T-helper 2 cell (primary cell): Measurements from ENCODE around the gene RAB5A.
"Not testable (repeated sequence)": the region's sequence is repeated elsewhere in the genome, so short reads cannot be mapped to it uniquely, and the experiment has no call there.

Experiments
- DNase-seq, 5 experiments: peaks; one replicate each; pipeline versions ENCODE4 v3.0.0 to v3.0.0-alpha.2; 2012 to 2022
- total RNA-seq, 2 donors: gene quantifications; one replicate each; lab custom pipeline; 2026; lab: John Stamatoyannopoulos, UW

Gene RAB5A, protein sequence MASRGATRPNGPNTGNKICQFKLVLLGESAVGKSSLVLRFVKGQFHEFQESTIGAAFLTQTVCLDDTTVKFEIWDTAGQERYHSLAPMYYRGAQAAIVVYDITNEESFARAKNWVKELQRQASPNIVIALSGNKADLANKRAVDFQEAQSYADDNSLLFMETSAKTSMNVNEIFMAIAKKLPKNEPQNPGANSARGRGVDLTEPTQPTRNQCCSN
- 78.3 to 86.0 reads per million in 2 donors for total RNA-seq

DNA sequence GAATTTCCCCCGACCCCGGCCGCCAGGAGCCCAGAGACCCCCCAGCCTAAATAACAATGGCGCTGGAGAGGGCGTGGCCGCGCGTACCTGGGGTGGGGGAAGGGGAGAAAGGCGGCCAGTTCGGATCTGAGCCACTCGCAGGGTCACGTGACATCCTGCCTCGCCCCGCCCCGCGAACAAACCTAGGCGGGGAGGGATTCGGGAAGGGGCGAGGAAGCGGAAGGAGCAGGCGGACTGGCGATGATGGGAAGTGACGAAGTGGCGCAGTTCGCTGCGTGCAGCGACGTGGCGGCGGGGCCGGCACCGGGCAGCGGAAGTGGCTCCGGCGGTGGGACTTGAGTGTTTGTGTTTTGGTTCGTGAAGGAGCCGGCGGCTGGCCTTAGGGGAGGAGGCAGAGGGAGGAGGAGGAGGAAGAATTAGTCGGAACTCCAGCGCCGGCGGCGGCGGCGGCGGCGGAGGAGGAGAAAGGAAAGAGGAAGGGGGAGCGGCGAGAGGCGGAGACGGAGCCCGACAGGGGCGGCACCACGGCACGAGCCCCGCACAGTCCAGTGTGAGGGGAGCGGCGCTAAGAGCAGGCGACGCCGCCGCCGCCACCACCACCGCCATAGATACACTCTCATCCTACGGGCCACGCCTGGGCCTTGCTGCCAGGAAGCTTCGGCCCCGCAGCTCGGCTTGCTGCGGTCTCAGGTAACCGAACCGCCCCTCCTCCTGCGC lies at the start of gene RAB5A:
TSS of gene RAB5A (plus strand) at position 266 of the 717 bp plus-strand sequence. CDS start 3,802 bp downstream, outside the sequence.
- DNase-seq, result peak; percentile 89 to 99 (median 96)

DNA sequence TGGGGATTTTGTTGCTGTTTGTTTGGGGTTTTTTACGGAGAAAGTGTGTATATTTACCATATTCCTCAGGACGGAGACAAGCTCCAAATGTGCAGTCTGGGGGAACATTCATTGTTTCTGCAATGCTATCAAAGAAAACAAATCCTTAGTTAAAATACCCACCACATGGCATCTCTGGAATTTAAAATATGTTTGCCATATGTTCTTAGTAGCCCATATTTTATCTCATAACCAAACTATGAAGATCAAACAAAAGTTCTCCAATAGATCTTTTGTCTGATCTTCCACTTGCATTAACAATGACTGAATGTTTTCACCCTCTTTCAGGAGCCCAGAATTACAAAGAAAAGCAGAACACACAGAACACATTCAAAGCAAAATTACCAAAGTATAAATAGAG lies 48.2 kb upstream of the RAB5A start:
- no peak for DNase-seq

DNA sequence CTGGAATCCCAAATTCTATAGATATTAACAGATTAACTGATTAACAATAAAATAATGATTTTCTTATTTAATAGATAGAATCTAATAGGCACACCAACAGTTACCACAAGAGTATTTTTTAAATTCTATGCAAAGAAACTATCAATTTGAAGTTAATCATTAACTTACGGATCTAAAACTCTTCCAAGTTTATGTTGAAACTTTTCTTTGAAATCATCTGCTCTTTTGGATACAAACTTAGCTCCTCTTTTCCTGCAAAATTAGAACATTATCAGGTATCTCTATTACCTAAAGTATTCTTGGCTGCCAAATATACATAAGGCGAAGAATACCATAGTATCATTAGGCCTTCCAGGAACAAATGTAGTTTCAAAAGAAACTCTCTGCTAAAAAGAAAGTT lies 47.6 kb upstream of the RAB5A start:
- DNase-seq, result no peak

DNA sequence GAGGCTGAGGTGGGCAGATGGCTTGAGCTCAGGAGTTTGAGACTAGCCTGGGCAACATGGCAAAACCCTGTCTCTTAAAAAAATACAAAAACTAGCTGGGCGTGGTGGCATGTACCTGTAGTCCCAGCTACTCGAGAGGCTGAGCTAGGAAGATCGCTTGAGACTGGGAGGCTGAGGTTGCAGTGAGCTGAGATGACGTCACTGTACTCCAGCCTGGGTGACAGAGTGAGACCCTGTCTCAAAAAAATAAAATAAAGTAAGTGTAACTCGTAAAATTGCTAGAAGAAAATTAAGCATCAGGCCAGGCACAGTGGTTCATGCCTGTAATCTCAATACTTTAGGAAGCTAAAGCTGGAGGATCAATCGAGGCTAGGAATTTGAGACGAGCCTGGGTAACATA lies 47.1 kb upstream of the RAB5A start:
- DNase-seq, result not testable (repeated sequence)

DNA sequence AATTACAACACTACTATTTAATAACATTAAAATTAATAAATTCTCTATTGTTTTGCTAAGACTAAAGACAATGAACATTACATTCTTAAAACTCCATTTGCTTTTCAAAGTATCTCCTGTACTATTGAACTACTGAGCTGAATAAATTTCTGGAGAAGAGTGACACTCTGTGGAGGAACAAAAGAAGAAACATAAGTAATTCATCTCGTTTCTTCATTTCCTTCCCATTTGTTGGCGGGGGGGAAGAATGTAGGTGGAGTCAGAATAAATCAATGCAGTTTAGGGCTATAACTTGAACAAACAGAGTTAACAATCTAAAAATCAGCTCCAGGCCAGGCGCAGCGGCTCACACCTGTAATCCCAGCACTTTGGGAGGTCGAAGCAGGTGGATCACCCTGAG lies 45.6 kb upstream of the RAB5A start:
- no peak for DNase-seq

DNA sequence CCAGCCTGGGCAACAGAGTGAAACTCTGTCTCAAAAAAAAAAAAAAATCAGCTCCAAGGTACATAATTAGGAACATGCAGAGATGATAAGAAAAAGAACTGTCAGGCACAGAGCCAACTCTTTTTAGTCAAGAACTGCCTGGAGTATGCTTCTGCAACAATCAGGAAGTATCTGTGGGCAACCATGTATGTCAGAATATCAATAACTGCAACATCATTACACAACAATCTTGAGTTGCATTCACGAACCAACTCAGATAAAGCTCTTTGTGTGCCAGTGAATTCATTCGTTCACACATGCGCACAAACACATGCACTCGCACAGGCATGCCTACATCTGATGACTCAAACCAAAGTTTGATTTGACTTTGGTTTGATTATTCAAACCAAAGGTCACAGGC lies 45.0 kb upstream of the RAB5A start:
- peak in 1 of 5 experiments; percentile 2 for DNase-seq

DNA sequence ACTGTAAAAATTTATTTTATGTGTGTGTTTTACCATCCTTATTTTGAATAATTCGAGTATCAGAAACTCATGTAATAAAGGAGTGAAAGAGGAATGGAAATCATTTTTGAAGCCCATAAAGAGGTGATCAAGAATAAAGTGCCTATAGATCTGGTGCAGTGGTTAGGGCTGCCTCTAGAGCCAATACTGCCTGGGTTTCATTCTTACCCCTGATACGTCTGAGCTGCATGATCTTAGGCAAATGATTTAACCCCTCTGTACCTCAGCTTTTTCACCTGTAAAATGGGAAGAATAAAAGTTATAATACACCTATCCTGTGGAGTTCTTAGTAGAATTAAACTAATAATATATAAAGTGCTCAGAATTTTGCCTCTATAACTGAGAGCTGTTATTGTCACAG lies 43.2 kb upstream of the RAB5A start:
- no peak for DNase-seq

DNA sequence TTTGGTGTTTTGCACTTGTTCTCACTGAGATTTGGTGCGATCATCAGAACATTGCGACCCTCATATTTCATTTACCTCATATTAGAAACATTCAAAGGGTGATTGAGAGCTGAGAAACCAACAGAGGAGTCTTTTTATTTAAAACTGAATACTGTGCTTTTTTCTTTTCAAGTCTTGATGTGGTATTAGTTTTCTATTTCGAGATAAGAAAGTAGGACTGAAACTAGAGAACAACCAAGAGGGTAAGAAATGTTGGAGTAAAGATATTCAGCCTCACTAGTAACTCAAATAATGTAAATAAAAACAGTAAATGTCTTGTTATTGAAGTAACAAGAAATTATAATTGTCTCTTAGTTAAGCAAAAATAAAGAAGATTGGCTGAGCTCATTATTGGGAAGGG lies 39.4 kb upstream of the RAB5A start:
- no peak for DNase-seq

DNA sequence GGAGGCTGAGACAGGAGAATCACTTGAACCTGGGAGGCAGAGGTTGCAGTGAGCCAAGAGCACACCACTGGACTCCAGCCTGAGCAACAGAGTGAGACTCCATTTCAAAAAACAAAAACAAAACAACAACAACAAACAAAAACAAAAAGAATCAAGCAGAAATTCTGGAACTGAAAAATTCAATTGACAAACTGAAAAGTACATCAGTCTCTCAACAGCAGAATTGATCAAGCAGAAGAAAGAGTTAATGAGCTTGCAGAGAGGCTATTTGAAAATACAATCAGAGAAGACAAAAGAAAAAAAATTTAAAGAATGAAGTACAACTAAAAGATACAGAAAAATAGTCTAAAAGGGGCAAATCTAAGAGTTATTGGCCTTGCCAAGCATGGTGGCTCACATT lies 35.4 kb upstream of the RAB5A start:
- no peak for DNase-seq

DNA sequence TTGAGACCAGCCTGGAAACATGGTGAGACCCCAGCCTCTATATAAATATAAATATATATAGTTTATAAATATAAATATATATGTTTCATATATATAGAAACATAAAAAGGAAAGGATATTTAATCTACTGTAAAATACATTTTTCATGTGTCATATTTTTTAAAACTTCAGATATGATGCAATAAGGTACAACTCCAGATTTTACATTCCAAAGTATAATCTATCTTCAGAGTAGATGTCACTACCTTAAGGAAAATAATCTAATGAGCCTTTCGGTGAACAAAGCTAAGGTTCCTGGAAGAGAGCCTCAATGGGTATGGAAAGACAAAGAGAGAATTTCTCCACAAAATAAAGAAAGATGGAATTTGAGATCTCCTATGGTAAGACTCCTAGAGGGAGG lies 29.7 kb upstream of the RAB5A start:
- no peak for DNase-seq

DNA sequence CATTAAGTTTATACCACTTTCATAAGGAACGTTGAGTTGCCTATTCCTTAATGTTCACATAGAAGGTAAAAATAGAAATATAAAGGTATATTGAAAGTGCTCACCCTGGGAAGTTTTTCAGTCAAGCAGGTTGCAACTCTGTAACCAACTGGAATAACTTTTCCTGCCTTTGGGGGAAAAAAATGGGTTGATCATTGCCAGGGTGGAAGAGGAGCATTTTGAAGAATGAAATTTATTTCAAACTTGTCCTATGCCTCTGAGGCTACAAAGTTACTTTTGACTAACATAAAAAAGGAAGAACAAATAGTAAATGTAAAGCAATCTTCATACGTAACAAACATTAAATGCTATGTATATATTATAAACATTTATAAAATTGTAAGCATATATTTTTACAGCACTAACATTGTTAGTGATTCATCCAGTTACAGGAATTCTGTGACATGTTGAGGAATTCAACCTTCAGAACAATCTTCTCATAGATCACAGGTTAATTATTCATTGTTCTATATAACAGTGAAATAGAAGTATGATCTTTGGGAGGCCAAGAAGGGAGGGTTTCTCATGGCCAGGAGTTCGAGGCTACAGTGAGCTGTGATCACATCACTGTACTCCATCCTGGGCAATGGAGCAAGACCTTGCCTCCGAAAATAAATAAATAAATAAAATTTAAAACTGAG lies 26.4 kb upstream of the RAB5A start:
- DNase-seq, result no peak

DNA sequence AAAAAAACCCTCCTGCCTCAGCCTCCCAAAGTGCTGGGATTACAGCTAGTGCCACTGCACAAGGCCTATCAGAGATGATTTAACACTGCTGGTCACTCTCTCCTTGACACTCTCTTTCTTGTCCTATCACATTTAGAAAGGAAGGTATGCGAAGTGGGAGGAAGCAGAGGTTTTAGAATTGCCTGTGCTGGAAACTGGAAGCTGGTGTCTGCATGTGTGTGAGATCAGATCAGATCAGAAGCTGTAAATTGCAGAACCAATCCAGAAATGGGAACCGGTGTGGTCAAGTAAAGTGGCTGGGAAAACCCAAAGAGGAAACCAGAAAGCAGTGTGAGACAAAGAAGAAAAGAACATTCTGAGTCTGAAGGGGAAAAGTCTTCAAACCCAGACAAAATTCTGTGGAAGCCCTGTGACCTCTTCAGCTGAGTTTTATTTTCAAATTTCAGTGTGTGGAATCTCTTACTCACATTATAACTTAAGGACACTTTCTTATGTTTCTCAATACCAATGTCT lies 15.7 kb upstream of the RAB5A start:
- peak in 1 of 5 experiments; percentile 38 for DNase-seq

DNA sequence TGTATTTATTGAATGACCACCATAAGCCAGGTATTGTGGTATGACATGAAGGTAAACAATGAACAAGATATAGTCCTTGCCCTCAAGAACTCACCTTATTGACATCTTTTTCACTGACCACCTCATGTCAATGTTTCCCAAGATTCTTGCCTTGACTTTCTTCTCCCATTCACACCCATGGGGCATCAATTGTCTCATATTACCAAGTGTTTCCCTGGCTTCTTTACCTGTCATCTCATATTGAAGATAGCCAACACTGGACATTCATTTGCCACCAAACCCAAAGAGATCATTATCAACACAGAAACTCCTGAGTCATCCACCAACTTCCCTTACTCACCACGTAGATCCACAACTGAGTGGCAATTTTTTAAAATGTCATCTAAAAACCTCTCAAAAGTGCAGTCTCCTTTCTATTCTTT lies 15.1 kb upstream of the RAB5A start:
- DNase-seq, result peak in 1 of 5 experiments; percentile 22

DNA sequence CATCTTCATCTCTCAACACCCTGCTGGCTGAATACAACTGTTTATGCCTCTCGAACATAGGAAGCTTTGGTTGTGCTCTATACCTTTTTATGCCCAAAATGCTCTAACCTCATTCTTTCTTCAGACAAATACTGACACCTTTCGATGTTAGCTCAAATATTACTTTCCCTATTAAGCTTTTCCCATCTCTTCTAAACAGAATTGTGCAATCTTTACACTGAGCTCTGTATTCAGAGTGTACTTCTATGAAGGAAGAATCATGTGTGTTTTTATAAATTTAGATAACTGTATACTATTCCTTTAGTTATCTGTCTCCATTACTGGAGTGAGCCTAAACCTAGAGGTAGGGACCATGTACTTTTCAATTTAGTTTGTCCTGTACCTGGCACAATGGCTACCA lies 14.5 kb upstream of the RAB5A start:
- DNase-seq, result no peak

DNA sequence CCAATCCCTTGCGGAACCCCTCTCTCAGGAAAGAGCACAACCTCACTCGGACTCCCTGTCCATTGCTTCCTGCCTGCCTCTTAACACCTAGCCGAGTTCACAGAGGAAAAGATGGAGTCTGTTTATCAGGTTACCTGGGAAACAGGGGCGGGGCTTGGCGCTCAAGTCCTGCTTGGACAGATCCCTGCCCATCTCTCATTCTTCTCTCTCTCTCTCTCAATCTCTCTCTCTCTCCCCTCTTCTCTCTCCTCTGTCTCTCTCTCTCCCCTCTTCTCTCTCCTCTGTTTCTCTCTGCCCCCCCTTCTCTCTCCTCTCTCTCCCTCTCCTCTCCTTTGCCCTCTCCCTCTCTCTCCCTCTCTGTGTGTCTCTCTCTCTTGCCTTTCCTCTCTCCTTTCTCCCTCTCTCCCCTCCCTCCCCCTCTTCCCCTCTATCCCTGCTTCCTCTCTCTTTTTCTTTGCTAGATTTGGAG lies 12.8 kb upstream of the RAB5A start, which contains the start of gene EFHB:
TSS of gene EFHB (minus strand) at position 120 of the 469 bp plus-strand sequence. CDS start 199 bp downstream, outside the sequence.
- DNase-seq, result no peak

DNA sequence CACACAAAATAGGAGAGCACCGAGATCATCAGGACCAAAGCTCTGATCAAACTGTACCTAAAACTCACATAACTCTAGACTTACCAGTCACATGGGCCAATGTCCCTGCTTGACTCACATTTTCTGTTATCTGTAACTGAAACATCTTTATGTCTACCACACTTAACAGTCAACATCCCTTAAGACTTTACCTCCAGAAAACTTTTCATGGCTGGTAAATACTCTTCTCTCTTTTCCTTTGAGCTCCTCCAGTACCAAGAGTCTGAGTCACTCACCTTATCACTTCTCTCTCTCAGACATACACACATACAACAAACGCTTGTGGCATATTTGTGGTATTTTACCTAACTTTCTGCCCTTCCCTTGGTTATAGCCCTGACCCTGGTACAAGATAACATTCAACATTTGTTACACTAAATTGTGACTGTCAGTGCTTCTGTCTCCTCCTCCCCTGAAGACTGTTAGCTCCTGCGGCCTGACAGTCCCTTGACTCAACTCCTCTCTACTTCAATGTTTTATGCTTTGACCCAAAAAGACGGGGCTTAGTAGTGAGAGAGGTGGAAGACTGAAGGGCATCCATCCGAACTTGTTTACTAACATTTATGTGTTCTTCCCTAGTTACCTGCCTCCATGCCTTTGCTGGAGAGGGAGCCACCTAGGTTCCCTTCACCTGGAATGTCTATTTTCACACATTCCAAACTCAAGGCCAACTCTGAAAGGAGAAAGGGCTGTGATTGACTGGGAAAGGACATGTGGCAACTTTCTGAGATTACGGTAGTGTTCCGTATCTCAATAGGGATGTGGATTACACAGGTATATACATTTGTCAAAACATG lies 9.2 kb upstream of the RAB5A start:
- peak in 1 of 5 experiments; percentile 41 for DNase-seq

DNA sequence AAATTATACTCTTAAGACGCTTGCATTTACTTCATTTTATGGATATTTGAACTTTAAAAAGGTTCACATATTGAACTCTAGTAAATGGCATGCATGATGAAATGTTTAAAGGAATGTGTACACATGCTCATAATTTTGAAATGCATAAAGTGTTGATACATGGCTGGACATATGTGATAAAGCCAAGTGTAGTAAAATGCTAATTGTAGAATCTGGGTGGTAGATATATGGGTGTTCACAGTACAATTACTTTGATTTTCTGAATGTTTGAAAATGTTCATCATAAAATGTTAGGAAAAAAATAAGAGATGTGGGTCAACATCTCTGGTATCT lies 8.6 kb upstream of the RAB5A start:
- DNase-seq, result no peak

DNA sequence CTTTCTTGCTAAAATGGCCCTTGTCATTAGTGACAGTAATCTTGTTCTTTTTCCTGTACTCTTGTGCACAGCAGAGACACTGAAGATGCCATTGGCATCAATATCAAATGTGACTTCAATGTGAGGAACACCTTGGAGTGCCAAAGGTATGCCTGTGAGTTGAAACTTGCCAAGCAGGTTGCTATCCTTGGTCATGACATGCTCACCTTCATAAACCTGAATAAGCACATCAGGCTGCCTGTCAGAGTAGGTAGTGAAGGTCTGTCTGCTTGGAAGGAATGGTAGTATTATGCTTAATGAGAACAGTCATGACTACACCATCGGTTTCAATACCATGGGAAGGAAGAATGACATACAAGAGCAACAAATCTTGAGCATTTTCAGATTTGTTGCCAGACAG lies 6.3 kb upstream of the RAB5A start:
- no peak for DNase-seq

DNA sequence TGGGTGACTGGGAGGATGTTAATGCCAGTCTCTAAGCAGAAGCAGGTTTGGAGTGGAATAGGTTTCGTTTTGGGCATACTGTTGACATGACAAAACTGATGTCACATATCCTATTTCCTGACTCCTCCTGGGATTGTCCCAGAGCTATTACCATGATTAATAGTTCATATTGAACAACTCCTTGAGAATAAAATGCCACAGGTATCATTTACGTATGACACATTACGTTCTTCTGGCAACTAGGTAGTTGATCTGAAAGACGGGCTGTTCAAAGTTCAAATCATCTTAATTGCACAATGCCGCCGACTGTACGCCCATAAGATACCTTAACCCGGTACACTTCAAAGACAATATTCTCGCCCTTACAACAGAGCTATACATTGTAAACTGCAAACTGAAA lies 1.4 kb upstream of the RAB5A start:
- DNase-seq, result no peak

DNA sequence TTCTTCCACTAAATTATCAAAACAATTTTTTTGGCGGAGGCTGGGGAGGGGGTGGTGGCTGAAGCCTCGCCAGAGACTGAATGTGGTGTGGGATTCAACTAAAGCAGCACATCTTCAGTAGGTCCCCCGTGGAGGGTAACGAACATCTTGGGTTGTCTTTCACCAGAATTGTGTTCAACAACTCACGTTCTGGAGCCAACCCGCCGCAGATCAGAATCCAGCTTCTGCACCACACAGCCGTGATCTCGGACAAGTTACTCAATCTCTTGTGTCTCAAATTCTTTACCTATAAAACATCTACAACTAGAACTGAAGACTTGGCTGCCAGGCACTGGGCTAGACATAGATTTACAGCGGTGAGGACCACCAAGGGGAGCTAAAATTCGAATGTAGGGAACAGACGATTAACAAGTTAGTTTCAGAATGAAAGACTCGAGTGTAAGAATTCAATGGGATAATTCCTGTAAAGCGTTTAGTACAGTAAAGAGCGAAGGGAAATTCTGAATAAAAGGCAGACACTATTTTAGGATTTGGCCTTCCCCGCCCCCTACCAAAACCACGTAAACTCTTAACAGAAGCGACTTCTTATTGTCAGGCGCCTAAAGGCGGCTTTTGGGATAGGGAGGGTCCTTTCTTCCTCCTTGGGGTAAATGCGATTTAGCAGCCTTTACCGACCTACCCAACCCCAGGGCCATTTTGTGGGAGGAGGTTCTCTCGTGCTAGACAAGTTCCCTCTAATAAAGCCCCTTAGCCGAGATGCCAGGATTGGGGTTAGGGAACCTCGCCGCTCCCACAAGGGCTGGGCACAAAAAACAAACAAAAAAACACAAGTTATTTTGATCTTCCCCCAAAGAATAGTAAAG lies 697 bp upstream of the RAB5A start:
- DNase-seq, result peak in 1 of 5 experiments; percentile 7

DNA sequence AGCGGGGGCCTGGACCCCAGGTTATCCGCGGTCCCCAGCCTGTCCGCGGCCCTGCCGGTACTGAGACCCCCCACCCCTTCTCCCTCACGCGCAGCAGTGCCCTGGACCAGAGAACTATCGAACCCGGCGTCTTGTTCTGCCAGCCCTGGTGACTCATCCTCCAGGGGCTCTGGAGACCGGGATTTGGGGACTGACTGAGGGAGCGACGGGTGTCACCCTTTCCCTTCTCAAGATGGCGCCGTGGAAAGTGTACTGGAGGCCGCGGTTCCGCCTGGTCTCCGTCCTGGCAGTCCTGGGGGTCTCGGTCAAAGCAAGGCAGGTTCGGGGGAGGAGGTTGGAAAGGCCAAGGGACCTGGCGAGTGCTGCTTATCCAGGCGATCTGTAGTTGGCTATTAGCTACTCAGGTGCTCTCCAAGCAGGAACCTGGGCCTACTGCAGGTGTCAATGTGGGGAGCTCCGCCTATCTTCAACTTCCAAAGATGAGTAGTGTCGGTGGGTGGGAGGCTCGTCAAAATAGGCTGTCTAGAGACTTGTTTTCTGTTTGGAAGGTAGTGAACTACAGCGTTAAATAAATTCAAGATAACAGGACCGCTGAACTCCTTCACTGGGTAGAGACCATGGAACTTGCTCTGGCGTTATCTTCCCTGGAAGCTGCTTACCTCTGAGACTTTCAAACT lies 790 bp downstream of the RAB5A start:
- DNase-seq, result peak; percentile 11 to 71 (median 39)
